Fibroblast of gingiva (primary cell): ENCODE measurements around the gene NEDD9.

Experiments used
- DNase-seq: peaks from one replicate; pipeline ENCODE4 v3.0.0-alpha.2; 2011; ENCODE audit warnings: low read depth

NEDD9 gene

DNA sequence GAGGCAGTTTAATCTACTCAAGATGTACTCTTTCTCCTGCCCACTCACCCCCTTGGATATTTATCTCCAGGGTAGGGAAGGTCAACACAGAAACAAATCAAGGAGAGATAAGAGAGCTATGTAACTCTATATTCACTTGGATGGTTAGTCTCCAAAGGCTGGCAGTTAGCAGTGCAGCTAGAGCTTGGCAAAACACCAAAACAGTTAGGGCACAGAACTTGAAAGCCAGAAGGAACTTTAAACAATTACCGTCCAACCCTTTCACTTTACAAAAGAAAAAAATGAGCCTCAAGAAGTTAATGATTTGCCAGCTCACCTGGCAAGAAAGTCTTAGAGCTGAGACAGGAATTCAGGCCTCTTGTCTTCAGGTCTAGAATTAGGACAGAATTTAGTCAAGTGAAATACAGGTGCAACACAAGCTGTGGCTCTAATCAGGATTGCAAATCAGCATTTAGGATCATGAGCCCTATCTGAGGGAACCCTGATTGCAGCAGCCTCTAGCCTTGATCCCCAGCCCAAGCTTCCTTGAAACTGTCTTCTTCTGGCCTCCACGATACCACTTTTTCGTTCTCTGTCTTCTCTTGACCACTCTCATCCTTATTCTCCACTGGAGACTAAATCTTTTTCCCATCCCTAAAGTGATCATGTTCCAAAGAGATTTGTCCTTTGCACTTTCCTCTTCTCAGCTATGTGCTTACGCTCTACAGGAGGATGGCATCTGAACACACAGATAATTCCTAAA is 14.9 kb downstream of the NEDD9 start:
- DNase-seq: no peak

- DNase-seq: no peak
These were observed 16.7 kb downstream of the NEDD9 start for GRCh38 chr6:11215773-11216172.

DNA sequence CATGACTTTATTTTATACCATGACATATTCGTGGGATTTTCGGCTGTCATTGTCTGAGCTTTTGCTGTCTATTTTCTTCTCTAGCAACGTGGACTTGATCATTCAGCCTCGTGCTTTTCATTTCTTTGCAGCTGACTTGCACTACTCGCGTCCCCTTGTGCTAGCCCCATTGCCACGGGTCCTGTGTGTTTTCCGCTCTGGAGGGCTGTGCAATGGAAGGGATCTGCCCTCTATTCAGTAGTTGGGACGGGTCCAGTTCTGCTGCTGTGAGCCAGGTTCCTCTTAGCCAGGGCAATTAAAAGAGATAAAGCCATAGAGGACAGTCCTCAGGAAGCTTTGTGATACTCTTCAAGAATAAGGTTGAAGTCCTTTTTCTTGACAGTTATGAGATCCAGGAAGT is 17.6 kb downstream of the NEDD9 start:
- no peak for DNase-seq

GRCh38 chr6:11214084-11214833 is 18.2 kb downstream of the NEDD9 start:
- DNase-seq: no peak

DNA sequence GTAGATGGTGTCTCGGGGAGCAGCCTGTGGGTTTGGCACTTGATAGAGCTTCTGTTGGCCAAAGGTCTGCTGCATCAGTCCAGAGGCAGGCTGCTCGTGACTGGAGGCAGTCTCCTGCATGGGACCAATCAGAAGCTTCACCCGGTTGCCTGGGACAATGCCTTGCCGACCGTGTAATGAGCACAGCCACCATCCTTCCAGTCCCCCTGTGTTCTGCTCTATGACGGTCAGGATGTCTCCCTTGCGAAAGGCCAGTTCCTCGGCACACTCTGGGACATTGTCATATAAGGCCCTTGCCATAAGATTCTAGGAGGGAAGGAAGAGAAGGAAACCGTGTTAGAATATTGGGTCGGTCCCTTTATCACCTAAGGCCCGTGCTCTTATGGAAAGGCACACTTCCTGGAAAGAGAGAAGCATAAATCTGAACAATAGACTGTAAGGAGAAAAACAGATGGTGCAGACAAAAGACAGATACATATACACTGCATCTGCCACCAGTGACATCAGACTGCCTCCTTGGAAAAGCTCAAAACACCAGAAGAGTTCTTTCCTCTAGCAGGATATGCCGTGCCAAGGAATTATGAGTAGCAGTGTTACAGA is 18.9 kb downstream of the NEDD9 start:
- DNase-seq: no peak

- peak; percentile 66 for DNase-seq
These were observed 19.8 kb downstream of the NEDD9 start for GRCh38 chr6:11212664-11213063.

- DNase-seq: no peak
These were observed 21.2 kb downstream of the NEDD9 start for GRCh38 chr6:11211254-11211653.

GRCh38 chr6:11210386-11211138 is 21.9 kb downstream of the NEDD9 start:
- no peak for DNase-seq

GRCh38 chr6:11209906-11210305 is 22.6 kb downstream of the NEDD9 start:
- DNase-seq: no peak

DNA sequence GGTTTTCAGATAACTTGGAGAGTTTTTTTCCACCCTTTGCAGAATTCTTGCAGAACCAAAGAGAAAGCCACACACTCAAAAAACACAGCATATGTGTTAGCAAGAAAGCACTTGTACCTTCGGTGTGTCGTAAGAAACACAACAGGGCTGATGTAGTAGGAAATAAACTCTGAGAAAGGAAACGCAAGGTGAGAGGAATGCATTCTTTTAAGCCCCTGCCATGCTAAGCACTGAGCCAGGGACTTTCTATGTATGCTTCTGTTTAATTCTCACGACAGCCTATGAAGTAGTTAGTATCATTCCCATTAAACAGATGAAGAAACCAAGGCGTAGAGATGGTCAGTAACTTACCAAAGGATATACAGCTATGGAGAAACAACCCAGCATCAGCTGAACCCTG is 23.1 kb downstream of the NEDD9 start:
- DNase-seq: no peak

- DNase-seq: no peak
These were observed 23.6 kb downstream of the NEDD9 start for GRCh38 chr6:11208854-11209253.

DNA sequence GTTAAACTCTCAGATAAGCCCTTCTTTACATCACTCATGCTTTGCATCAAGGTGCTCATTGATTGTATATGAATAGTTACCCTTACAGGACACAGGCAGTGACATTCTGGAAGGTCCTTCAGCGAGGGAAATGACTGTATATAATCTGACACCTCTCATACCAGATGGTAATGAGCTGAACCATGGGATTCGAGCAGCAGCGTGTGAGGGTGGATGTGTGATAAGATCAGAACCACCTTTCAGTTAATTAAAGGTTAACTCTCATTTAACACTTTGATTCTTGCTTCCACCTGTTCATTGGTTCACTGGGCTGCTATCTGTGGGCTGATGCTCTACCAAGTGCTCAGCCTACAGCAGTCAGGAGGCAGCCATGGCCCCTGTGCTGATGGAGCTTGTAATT is 24.2 kb downstream of the NEDD9 start:
- no peak for DNase-seq

- peak; percentile 98 for DNase-seq
These were observed 25.1 kb downstream of the NEDD9 start for GRCh38 chr6:11207199-11207968.

DNA sequence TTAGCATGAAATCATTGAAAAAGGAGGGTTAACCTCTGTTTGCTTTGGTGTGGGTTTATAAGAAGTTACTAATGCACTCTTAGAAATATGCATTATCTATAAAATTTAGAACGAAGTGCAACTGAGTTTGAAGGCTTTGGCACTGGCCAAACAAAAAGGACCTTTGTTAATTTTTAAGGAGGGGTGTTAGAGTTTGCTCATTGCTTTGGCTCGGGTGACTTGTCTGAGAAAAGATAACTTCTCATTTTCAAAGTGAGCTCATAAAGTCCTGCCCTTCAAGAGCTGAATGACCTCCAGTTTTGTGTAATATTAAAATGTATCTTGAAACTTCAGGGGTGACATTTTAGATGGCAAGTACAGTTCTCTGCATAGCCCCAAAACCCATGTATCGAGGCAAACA is 25.9 kb downstream of the NEDD9 start:
- DNase-seq: no peak

- no peak for DNase-seq
These were observed 27.6 kb downstream of the NEDD9 start for GRCh38 chr6:11204794-11205366.

- no peak for DNase-seq
These were observed 28.5 kb downstream of the NEDD9 start for GRCh38 chr6:11204005-11204399.

- no peak for DNase-seq
These were observed 29.0 kb downstream of the NEDD9 start for GRCh38 chr6:11203306-11204004.

- peak; percentile 16 for DNase-seq
These were observed 29.8 kb downstream of the NEDD9 start for GRCh38 chr6:11202513-11203305.

- no peak for DNase-seq
These were observed 30.5 kb downstream of the NEDD9 start for GRCh38 chr6:11201772-11202512.
